Posterior cingulate gyrus (tissue), 11 donors: ENCODE measurements around the gene GIPC2.

ENCODE experiments used
- DNase-seq, 10 donors: peaks; one replicate each; pipeline versions ENCODE4 v3.0.0 to v3.0.0-alpha.2; 2020 to 2021; ENCODE audit warnings: mixed read lengths in 3 of 10
- intact Hi-C: fragments of 100-400 bp; cut with DNase I; formaldehyde crosslinking; loops from one replicate; pipeline ENCODE4 v1.15.1; 2023

The GIPC2 gene

GRCh38 chr1:78126506-78126905 is 80.7 kb downstream of the GIPC2 start:
- no peak for DNase-seq
- intact Hi-C loops: no loop called here

- no peak for DNase-seq
- intact Hi-C loops: loop anchor here (5.0 kb wide), 1 partner anchor 475 kb away; no protein-coding TSS in a partner anchor
These were observed 86.6 kb downstream of the GIPC2 start for GRCh38 chr1:78132174-78132947.

- intact Hi-C loops: loop anchor here (5.0 kb wide), 1 partner anchor 474 kb away; no protein-coding TSS in a partner anchor
- no peak for DNase-seq
These were observed 87.2 kb downstream of the GIPC2 start for GRCh38 chr1:78132948-78133322.

- intact Hi-C loops: no loop called here
- DNase-seq: no peak
These were observed 90.9 kb downstream of the GIPC2 start for GRCh38 chr1:78136680-78137079.

- DNase-seq: no peak
- intact Hi-C loops: no loop called here
These were observed 95.9 kb downstream of the GIPC2 start for GRCh38 chr1:78141531-78142231.

- intact Hi-C loops: no loop called here
- no peak for DNase-seq
These were observed 97.0 kb downstream of the GIPC2 start for GRCh38 chr1:78142736-78143135.

GRCh38 chr1:78143152-78143551 is 97.4 kb downstream of the GIPC2 start:
- intact Hi-C loops: no loop called here
- DNase-seq: no peak

GRCh38 chr1:78143673-78144072 is 97.9 kb downstream of the GIPC2 start:
- intact Hi-C loops: loop anchor here (2.0 kb wide), 1 partner anchor 533 kb away; no protein-coding TSS in a partner anchor

GRCh38 chr1:78145105-78145580 is 99.4 kb downstream of the GIPC2 start:
- peak in 9 of 10 donors; percentile 23 to 93 (median 48) for DNase-seq
- intact Hi-C loops: loop anchor here (1.0 to 2.0 kb wide), 2 partner anchors 462 to 532 kb away; no protein-coding TSS in a partner anchor

More at GRCh38 chr1:78143673-78144072, 97.9 kb downstream of the GIPC2 start:
- DNase-seq: no peak

GRCh38 chr1:78146205-78146771 is 100.5 kb downstream of the GIPC2 start:
- intact Hi-C loops: no loop called here
- DNase-seq: no peak

- DNase-seq: no peak
- intact Hi-C loops: no loop called here
These were observed 101.3 kb downstream of the GIPC2 start for GRCh38 chr1:78147031-78147430.

GRCh38 chr1:78153092-78153736 is 107.4 kb downstream of the GIPC2 start:
- intact Hi-C loops: no loop called here
- DNase-seq: peak in 1 of 10 donors; percentile 43

GRCh38 chr1:78155121-78155520 is 109.4 kb downstream of the GIPC2 start:
- intact Hi-C loops: no loop called here

GRCh38 chr1:78156805-78157521 is 111.2 kb downstream of the GIPC2 start:
- intact Hi-C loops: no loop called here
- no peak for DNase-seq

More at GRCh38 chr1:78155121-78155520, 109.4 kb downstream of the GIPC2 start:
- DNase-seq: peak in 1 of 10 donors; percentile 41

- intact Hi-C loops: no loop called here
- no peak for DNase-seq
These were observed 120.0 kb downstream of the GIPC2 start for GRCh38 chr1:78165816-78166215.

GRCh38 chr1:78168306-78168705 is 122.5 kb downstream of the GIPC2 start:
- no peak for DNase-seq
- intact Hi-C loops: no loop called here

GRCh38 chr1:78170859-78171258 is 125.1 kb downstream of the GIPC2 start:
- intact Hi-C loops: no loop called here
- DNase-seq: no peak

- intact Hi-C loops: no loop called here
- DNase-seq: no peak
These were observed 126.2 kb downstream of the GIPC2 start for GRCh38 chr1:78171736-78172590.

- no peak for DNase-seq
- intact Hi-C loops: no loop called here
These were observed 130.7 kb downstream of the GIPC2 start for GRCh38 chr1:78176448-78176847.
